Retinal pigment epithelial cell (primary cell): ENCODE measurements around the gene CADPS.
A peak's percentile ranks its signal among the peaks of the same experiment; 100 is the strongest.

Experiments used
- DNase-seq: peaks from one replicate; pipeline ENCODE4 v3.0.0-alpha.2; 2010; ENCODE audit warnings: low read depth
- H3K4me3 ChIP-seq: 2 replicates; pipeline ENCODE4 v1.5.1; 2011; ENCODE audit warnings: mild to moderate bottlenecking, low read length, control low read depth, moderate library complexity
- CTCF ChIP-seq: conservative IDR thresholded peaks from 2 replicates; pipeline ENCODE4 v1.5.1; 2011; ENCODE audit warnings: low read depth, low read length, control low read depth, inconsistent platforms

CADPS gene

GRCh38 chr3:62815981-62816380 lies 59.2 kb downstream of the CADPS start:
- no peak overlapping the region for H3K4me3 ChIP-seq
- no peak for DNase-seq
- no peak for TF ChIP-seq CTCF

GRCh38 chr3:62812631-62813030 lies 62.6 kb downstream of the CADPS start:
- no peak overlapping the region for H3K4me3 ChIP-seq
- TF ChIP-seq CTCF: no peak
- no peak for DNase-seq

GRCh38 chr3:62811119-62811518 lies 64.1 kb downstream of the CADPS start:
- no peak overlapping the region for H3K4me3 ChIP-seq
- TF ChIP-seq CTCF: no peak
- DNase-seq: no peak

- DNase-seq: no peak
- no peak overlapping the region for H3K4me3 ChIP-seq
- no peak for TF ChIP-seq CTCF
Measured at GRCh38 chr3:62809369-62809768, 65.8 kb downstream of the CADPS start.

- DNase-seq: no peak
- no peak for TF ChIP-seq CTCF
- no peak overlapping the region for H3K4me3 ChIP-seq
Measured at GRCh38 chr3:62805580-62806277, 69.5 kb downstream of the CADPS start.

- TF ChIP-seq CTCF: no peak
- no peak for DNase-seq
- no peak overlapping the region for H3K4me3 ChIP-seq
Measured at GRCh38 chr3:62805106-62805505, 70.1 kb downstream of the CADPS start.

GRCh38 chr3:62803276-62803675 lies 71.9 kb downstream of the CADPS start:
- H3K4me3 ChIP-seq: no peak overlapping the region
- peak; percentile 16 for TF ChIP-seq CTCF
- DNase-seq: no peak
